SU-DHL-6 (cell line): ENCODE results near the gene RTEL1.
"Not testable (repeated sequence)": the region's sequence is repeated elsewhere in the genome, so short reads cannot be mapped to it uniquely, and the experiment has no call there.

ENCODE experiments used
- H2AFZ ChIP-seq: fragments of 200-600 bp; sonication (generic); 2 replicates; pipeline ENCODE4 v1.6.1; 2014; ENCODE audit warnings: low read depth, mild to moderate bottlenecking, moderate library complexity, mixed read lengths, antibody characterized with exemption, low read length; ENCODE audit not compliant: severe bottlenecking
- H3F3A ChIP-seq: fragments of 200-600 bp; shearing (Covaris generic); 2 replicates; pipeline ENCODE4 v1.6.0; 2016; ENCODE audit warnings: antibody characterized with exemption, mild to moderate bottlenecking; ENCODE audit not compliant: insufficient read depth
- H3K27ac ChIP-seq: fragments of 200-600 bp; sonication (generic); 2 replicates; pipeline ENCODE4 v1.5.1; 2016; ENCODE audit warnings: low read depth, mild to moderate bottlenecking, low read length, moderate library complexity, mixed read lengths
- H3K27me3 ChIP-seq: fragments of 200-600 bp; sonication (generic), shearing (Covaris generic); 2 replicates; pipeline ENCODE4 v1.6.0; 2014; ENCODE audit warnings: mild to moderate bottlenecking, low read length
- H3K36me3 ChIP-seq: fragments of 200-600 bp; sonication (generic); 2 replicates; pipeline ENCODE4 v1.6.1; 2014; ENCODE audit warnings: mild to moderate bottlenecking, low read length, mixed read lengths
- H3K4me2 ChIP-seq: fragments of 300-600, 200-600 bp; shearing (Covaris generic), sonication (generic); 2 replicates; pipeline ENCODE4 v1.6.0; 2014; ENCODE audit warnings: low read length, low read depth, mild to moderate bottlenecking; ENCODE audit not compliant: poor library complexity, severe bottlenecking
- H3K4me3 ChIP-seq: fragments of 200-600 bp; sonication (generic); 2 replicates; pipeline ENCODE4 v1.5.1; 2014; ENCODE audit warnings: antibody characterized with exemption, low read length, mild to moderate bottlenecking, mixed read lengths; ENCODE audit not compliant: insufficient read depth, poor library complexity, severe bottlenecking
- H3K79me2 ChIP-seq: fragments of 200-600 bp; sonication (generic); 2 replicates; pipeline ENCODE4 v1.6.1; 2014; ENCODE audit warnings: mild to moderate bottlenecking, low read length, moderate library complexity; ENCODE audit not compliant: insufficient read depth
- H3K9ac ChIP-seq: fragments of 200-600 bp; sonication (generic); 2 replicates; pipeline ENCODE4 v1.7.0; 2014; ENCODE audit warnings: mild to moderate bottlenecking, low read length
- H3K9me2 ChIP-seq: fragments of 200-600 bp; sonication (generic); replicated peaks from 2 replicates; pipeline ENCODE4 v1.6.1; 2014; ENCODE audit warnings: low read length; ENCODE audit not compliant: insufficient read depth
- H3K9me3 ChIP-seq: fragments of 200-600 bp; sonication (generic); 2 replicates; pipeline ENCODE4 v1.6.1; 2014; ENCODE audit warnings: low read length, mixed read lengths; ENCODE audit not compliant: insufficient read depth
- H4K20me1 ChIP-seq: fragments of 200-600 bp; sonication (generic); 2 replicates; pipeline ENCODE4 v1.6.1; 2014; ENCODE audit warnings: low read depth, mild to moderate bottlenecking, antibody characterized with exemption, low read length, moderate library complexity, mixed read lengths
- CTCF ChIP-seq: fragments of 200-600 bp; sonication (generic); IDR thresholded peaks from one replicate; pipeline ENCODE4 v1.5.1; 2017; ENCODE audit warnings: antibody characterized with exemption, mild to moderate bottlenecking, low read length, moderate library complexity; ENCODE audit not compliant: insufficient read depth, poor library complexity, severe bottlenecking
- EZH2phosphoT487 ChIP-seq: fragments of 200-600 bp; sonication (generic), shearing (Covaris generic); conservative IDR thresholded peaks from 2 replicates; pipeline ENCODE4 v1.6.1; 2018; ENCODE audit warnings: mild to moderate bottlenecking, antibody characterized with exemption, low read length, moderate library complexity, mixed read lengths

The RTEL1 gene

GRCh38 chr20:63627129-63627750, 30.9 kb upstream of the RTEL1 start:
- peak overlapping the region; percentile 82 for H3K27ac ChIP-seq
- no peaks in the 10 kb centered on the region for H3K9me3 ChIP-seq
- no peak for TF ChIP-seq CTCF
- no peak for TF ChIP-seq EZH2phosphoT487
- H3K4me3 ChIP-seq = peak overlapping the region; percentile 100
- peaks cover 17% of the 10 kb centered on the region; the same call in 1 of the 2 replicates for H3F3A ChIP-seq
- no peaks in the 10 kb centered on the region for H3K27me3 ChIP-seq
- H4K20me1 ChIP-seq = no peaks in the 10 kb centered on the region
- H3K9me2 ChIP-seq = no peaks in the 10 kb centered on the region
- H3K4me2 ChIP-seq = peak overlapping the region; percentile 74
- peak overlapping the region; percentile 88 for H2AFZ ChIP-seq
- H3K9ac ChIP-seq = peak overlapping the region; percentile 99
- H3K36me3 ChIP-seq = no peaks in the 10 kb centered on the region
- peaks cover 35% of the 10 kb centered on the region for H3K79me2 ChIP-seq

- TF ChIP-seq CTCF (no peak), EZH2phosphoT487 (no peak)
- Histone ChIP-seq H3K4me2 (peak overlapping the region; percentile 74), H3K4me3 (peak overlapping the region; percentile 100), H3K9me2 (no peaks in the 10 kb centered on the region), H3K79me2 (peaks cover 29% of the 10 kb centered on the region), H4K20me1 (no peaks in the 10 kb centered on the region), H2AFZ (peak overlapping the region; percentile 88), H3F3A (peaks cover 17% of the 10 kb centered on the region; the same call in 1 of the 2 replicates), H3K27me3 (no peaks in the 10 kb centered on the region), H3K27ac (no peak overlapping the region), H3K9ac (peak overlapping the region; percentile 99), H3K9me3 (no peaks in the 10 kb centered on the region), H3K36me3 (no peaks in the 10 kb centered on the region)
Observed at GRCh38 chr20:63627751-63628245, 30.3 kb upstream of the RTEL1 start.

GRCh38 chr20:63628246-63628975, 29.7 kb upstream of the RTEL1 start:
- Histone ChIP-seq H3K79me2 (peaks cover 23% of the 10 kb centered on the region), H3K36me3 (no peaks in the 10 kb centered on the region), H4K20me1 (no peaks in the 10 kb centered on the region), H3F3A (peaks cover 17% of the 10 kb centered on the region; the same call in 1 of the 2 replicates), H3K27ac (no peak overlapping the region), H3K9me3 (no peaks in the 10 kb centered on the region), H3K27me3 (no peaks in the 10 kb centered on the region), H3K9ac (peak overlapping the region; percentile 99), H3K4me2 (peak overlapping the region; percentile 74), H2AFZ (peak overlapping the region; percentile 33), H3K9me2 (no peaks in the 10 kb centered on the region), H3K4me3 (peak overlapping the region; percentile 100)
- TF ChIP-seq EZH2phosphoT487 = no peak
- TF ChIP-seq CTCF = no peak

GRCh38 chr20:63630956-63631355, 27.2 kb upstream of the RTEL1 start:
- not testable (repeated sequence) for H3K27ac ChIP-seq, H4K20me1 ChIP-seq, H3K27me3 ChIP-seq, H3F3A ChIP-seq, H2AFZ ChIP-seq, H3K4me3 ChIP-seq, H3K36me3 ChIP-seq, H3K9me3 ChIP-seq, H3K9ac ChIP-seq, H3K9me2 ChIP-seq, H3K4me2 ChIP-seq
- H3K79me2 ChIP-seq = peaks cover 12% of the 10 kb centered on the region

GRCh38 chr20:63631426-63631825, 26.7 kb upstream of the RTEL1 start:
- H3K9me2 ChIP-seq, H2AFZ ChIP-seq, H4K20me1 ChIP-seq, H3K27me3 ChIP-seq, H3K27ac ChIP-seq, H3K36me3 ChIP-seq, H3K4me2 ChIP-seq, H3F3A ChIP-seq, H3K4me3 ChIP-seq, H3K79me2 ChIP-seq, H3K9ac ChIP-seq, H3K9me3 ChIP-seq: not testable (repeated sequence)
